ENCODE results near the gene PKP2. TPM values are rescaled to one million over a fixed set of nuclear protein-coding genes. Genes with fewer than 3 reads are reported as not detected.

PKP2 gene
- total RNA-seq = 16.2 TPM

DNA sequence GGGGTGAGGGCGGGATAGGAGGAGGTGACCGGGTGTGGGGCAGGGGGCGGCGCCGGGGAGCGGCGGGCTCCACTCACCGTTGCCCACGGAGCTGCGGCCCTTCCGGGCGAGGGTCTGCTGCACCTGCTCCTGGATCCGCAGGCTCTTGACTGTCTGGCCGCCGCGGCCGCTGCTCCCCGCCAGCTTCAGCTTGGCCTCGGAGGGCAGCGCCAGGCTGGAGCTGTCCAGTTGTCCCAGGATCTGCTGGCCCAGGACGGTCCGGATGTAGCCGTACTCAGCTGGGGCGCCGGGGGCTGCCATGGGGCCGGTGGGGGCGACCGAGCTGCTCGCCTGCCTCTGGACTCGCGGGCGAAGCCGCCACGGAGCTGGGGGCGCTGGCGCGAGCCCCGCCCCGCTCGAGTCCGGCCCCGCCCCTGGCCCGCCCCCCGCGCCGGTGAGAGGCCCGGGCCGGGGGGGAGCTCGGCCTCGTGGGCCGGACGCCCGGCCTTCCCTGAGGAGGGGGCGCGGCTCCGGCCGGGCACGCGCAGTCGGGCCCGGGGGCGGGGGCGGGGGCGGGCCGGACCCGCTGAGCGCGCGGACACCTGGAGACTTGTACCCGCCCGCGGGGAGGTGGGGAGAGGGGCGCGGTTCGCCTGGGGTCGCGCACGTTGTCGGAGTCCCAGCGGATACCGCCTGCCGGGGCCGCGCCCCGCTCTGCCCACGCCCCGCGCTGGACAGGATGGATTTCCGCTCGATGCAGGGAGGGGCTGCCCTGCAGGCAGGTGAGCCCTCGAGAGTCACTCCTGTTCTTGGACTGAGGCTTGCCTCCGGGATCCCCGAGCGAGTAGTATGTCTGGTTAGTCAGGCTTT, at the start of gene PKP2:
Gene PKP2 (minus strand): TSS at position 346 of the 849 bp plus-strand sequence. CDS start 46 bp downstream, at position 300.
- intact Hi-C loops (cut with DNase I) = no loop called here
- peaks cover 20% of the 10 kb centered on the region for H3K4me1 ChIP-seq
- peak within 1 kb of the TSS; percentile 65 to 69 for H3K4me3 ChIP-seq
- no peak for TF ChIP-seq POLR2A (IDR thresholded peaks at IDR 0.05)
- TF ChIP-seq, protein P1, sequence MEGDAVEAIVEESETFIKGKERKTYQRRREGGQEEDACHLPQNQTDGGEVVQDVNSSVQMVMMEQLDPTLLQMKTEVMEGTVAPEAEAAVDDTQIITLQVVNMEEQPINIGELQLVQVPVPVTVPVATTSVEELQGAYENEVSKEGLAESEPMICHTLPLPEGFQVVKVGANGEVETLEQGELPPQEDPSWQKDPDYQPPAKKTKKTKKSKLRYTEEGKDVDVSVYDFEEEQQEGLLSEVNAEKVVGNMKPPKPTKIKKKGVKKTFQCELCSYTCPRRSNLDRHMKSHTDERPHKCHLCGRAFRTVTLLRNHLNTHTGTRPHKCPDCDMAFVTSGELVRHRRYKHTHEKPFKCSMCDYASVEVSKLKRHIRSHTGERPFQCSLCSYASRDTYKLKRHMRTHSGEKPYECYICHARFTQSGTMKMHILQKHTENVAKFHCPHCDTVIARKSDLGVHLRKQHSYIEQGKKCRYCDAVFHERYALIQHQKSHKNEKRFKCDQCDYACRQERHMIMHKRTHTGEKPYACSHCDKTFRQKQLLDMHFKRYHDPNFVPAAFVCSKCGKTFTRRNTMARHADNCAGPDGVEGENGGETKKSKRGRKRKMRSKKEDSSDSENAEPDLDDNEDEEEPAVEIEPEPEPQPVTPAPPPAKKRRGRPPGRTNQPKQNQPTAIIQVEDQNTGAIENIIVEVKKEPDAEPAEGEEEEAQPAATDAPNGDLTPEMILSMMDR (IDR thresholded peaks at IDR 0.05) = no peak
- no peak for TF ChIP-seq POLR2AphosphoS5 (IDR thresholded peaks at IDR 0.05; ENCODE audit: insufficient read depth in 1 of 2, low read depth in 1 of 2)
- DNase-seq (ENCODE audit: extremely low spot score in 2 of 2) = no peak
- no peaks in the 10 kb centered on the region for H3K9me3 ChIP-seq
- H3K36me3 ChIP-seq = no peaks in the 10 kb centered on the region
- no peaks in the 10 kb centered on the region for H3K27me3 ChIP-seq
- H3K27ac ChIP-seq = peak within 1 kb of the TSS; percentile 16

DNA sequence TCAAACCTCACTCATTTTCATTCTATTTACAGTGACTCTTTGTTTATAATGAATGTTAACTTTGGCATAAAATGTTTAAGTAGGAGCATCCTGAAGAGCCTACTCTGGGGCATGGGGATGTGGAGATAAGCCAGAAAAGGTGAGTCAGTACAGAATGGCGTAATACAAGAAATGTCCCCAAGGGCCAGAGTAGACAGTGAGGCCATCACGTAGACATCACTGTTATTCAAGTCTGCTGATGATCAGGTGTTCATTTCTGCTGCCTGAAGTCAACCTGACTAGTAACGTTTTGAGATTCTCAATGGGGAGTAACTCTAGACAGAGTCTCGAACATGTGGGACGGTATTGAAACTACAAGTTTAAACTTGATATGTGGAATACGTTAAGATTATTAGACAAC, 47.6 kb upstream of the PKP2 start:
- H3K4me3 ChIP-seq = no peak overlapping the region
- TF ChIP-seq POLR2AphosphoS5 (IDR thresholded peaks at IDR 0.05; ENCODE audit: insufficient read depth in 1 of 2, low read depth in 1 of 2) = no peak
- intact Hi-C loops (cut with DNase I) = no loop called here

DNA sequence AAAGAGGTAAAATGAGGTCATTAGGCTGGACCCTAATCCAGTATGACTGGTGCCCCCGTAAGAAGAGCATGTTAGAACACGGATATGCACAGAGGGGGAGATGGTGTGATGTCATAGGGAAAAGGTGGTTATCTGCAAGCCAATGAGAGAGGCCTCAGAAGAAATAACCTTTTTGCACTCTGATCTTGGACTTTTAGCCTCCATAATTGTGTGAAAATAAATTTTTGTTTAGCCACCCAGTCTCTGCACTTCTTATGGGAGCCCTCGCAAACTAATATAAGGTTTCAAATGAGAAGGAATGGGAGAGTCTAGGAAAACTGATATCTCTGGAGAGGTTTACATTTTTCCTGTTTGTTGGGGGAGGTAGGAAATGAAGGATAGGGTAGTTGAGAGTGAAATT, 43.2 kb upstream of the PKP2 start:
- no peak for DNase-seq (ENCODE audit: extremely low spot score in 2 of 2)
- H3K4me3 ChIP-seq = no peak overlapping the region
- no peaks in the 10 kb centered on the region for H3K36me3 ChIP-seq
- H3K9me3 ChIP-seq = no peaks in the 10 kb centered on the region
- TF ChIP-seq POLR2A (IDR thresholded peaks at IDR 0.05) = no peak
- TF ChIP-seq POLR2AphosphoS5 (IDR thresholded peaks at IDR 0.05; ENCODE audit: insufficient read depth in 1 of 2, low read depth in 1 of 2) = no peak
- intact Hi-C loops (cut with DNase I) = no loop called here
- no peaks in the 10 kb centered on the region for H3K27me3 ChIP-seq
- H3K27ac ChIP-seq = no peak overlapping the region
- H3K4me1 ChIP-seq = no peaks in the 10 kb centered on the region

More for the DNA sequence above, 47.6 kb upstream of the PKP2 start:
- DNase-seq (ENCODE audit: extremely low spot score in 2 of 2) = no peak
- H3K4me1 ChIP-seq = no peaks in the 10 kb centered on the region
- H3K36me3 ChIP-seq = no peaks in the 10 kb centered on the region
- H3K27ac ChIP-seq = no peak overlapping the region
- H3K9me3 ChIP-seq = no peaks in the 10 kb centered on the region
- no peaks in the 10 kb centered on the region for H3K27me3 ChIP-seq

DNA sequence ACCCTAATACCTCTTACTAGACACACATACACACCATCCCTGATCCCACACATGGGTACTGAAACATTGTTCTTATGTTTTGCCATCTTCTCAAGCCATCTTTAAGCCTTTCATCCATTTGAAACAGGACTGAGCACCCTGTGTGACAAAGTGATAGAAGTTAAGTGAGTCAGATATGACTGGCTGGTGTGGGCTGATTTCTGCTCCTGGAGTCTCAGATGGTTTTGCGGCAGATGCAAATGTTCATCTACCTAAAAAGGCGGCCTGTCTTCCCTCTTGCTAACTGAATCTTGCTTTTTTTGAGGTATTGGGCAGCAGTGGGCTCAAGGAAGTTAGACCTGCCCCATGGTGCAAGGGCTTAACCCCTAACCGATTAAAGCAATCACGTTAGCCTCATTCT, 30.4 kb upstream of the PKP2 start:
- Histone ChIP-seq H3K4me3 (no peak overlapping the region), H3K27ac (no peak overlapping the region), H3K4me1 (no peaks in the 10 kb centered on the region), H3K9me3 (no peaks in the 10 kb centered on the region), H3K27me3 (no peaks in the 10 kb centered on the region), H3K36me3 (no peaks in the 10 kb centered on the region)
- no peak for DNase-seq (ENCODE audit: extremely low spot score in 2 of 2)
- TF ChIP-seq POLR2AphosphoS5 (IDR thresholded peaks at IDR 0.05; ENCODE audit: insufficient read depth in 1 of 2, low read depth in 1 of 2) (no peak), POLR2A (IDR thresholded peaks at IDR 0.05) (no peak)
- TF ChIP-seq, protein P1 (IDR thresholded peaks at IDR 0.05) = no peak
- intact Hi-C loops (cut with DNase I) = no loop called here

DNA sequence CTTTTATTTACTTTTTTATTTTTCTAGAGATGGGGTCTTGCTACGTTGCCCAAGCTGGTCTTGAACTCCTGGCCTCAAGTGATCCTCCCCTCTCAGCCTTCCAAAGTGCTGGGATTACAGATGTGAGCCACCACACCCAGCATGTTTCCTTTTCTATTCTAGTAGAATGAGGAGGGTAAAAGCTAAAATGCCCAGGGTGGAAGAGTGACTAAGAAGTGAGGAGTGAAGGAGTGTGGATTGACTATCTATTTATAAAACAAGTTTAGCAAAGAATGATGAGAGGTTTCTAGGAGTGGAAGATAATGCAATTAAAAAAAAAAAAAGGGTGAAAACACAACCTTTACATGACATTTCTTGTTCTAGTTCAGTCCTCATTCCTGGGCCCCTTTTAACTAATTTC, 29.8 kb upstream of the PKP2 start:
- no peak for DNase-seq (ENCODE audit: extremely low spot score in 2 of 2)
- intact Hi-C loops (cut with DNase I) = no loop called here
- Histone ChIP-seq H3K36me3 (no peaks in the 10 kb centered on the region), H3K9me3 (no peaks in the 10 kb centered on the region), H3K27ac (no peak overlapping the region), H3K27me3 (no peaks in the 10 kb centered on the region), H3K4me1 (no peaks in the 10 kb centered on the region), H3K4me3 (no peak overlapping the region)
- TF ChIP-seq, protein P1 (IDR thresholded peaks at IDR 0.05) = no peak
- TF ChIP-seq POLR2AphosphoS5 (IDR thresholded peaks at IDR 0.05; ENCODE audit: insufficient read depth in 1 of 2, low read depth in 1 of 2) (no peak), POLR2A (IDR thresholded peaks at IDR 0.05) (no peak)

Data from vagina (tissue), 2 donors.